ENCODE results near the gene MRPL20.
"Not testable (repeated sequence)": the region's sequence is repeated elsewhere in the genome, so short reads cannot be mapped to it uniquely, and the experiment has no call there.

The MRPL20 gene

DNA sequence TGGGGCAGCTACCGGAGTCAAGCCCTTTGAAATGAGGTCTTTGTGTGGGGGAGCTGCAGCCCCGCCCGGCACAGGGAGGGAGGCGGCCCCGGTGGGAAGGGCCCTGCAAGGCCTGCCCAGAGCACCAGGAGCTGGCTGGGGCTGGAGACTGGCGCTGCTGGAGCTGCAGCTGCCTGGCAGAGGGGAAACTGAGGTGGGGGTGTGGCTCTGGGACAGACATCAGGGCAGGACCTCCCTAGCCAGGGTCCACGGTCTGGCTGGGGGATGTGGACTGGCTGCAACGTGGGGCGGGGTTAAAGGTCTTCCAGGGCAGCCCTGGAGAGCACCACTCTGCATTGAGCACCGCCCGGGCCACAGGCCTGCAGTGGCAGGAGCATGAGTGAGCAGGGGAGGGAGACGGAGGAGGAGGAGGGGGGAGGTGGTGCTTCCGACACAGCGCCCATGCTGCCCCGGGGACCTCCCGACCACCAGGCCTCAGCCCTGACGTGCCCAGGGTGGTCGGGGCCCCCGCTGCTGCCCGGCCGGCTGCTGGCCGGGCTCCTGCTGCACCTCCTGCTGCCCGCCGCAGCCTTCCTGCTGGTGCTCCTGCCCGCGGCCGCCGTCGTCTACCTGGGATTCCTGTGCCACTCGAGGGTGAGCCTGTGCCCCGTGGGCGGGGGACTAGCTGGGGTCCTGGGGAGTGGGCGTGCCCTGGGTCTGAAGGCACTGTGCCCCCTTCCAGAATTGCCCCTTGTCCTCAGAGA is 18.8 kb upstream of the MRPL20 start:
- no peak for DNase-seq

GRCh38 chr1:1425426-1425752 is 18.3 kb upstream of the MRPL20 start:
- no peak for DNase-seq

DNA sequence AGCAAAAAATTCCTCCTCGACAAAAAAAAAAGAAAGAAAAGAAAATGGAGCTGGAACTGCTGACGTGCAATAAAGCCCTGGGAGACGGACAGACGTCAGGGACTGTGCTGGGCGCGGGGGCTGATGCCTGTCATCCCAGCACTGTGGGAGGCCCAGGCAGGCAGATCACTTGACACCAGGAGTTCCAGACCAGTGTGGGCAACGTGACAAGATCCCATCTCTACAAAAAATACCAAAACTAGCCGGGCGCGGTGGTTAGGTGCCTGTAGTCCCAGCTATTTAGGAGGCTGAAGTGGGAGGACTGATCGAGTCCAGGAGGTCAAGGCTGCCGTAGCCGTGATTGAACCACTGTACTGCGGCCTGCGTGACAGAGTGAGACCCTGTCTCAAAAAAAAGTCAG is 17.6 kb upstream of the MRPL20 start:
- no peak for DNase-seq

GRCh38 chr1:1423245-1423597 is 16.1 kb upstream of the MRPL20 start:
- DNase-seq, result no peak

DNA sequence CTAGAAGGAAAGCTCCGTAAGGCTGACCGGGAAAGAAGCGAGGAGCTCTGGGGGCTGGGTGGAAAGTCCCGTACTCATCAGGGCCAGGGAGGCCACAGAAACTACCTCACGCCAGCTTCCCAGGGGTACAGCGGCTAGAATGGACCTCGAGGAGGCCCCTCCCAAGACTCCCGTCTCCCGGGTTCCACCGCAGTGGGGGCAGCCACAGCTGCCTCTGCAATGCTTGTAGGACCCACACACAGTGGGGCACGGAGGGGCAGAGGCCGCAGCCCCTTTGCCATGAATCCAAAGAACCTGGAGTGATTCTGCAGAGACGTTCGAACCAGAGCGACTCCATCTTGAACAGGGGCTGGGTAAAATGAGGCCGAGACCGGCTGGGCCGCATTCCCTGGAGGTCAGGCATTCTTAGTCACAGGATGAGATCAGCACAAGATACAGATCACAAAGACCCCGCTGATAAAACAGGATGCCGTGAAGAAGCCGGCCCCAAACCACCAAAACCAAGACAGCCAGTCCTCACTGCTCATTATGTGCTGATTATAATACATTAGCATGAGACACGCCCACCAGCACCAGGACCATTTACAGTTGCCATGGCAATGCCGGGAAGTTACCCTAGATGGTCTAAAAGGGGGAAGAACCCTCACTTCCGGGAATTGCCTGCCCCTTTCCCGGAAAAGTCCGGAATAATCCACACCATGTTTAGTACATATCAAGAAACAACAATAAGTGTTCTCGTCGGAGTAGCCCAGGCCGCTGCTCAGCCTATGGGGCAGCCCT is 15.6 kb upstream of the MRPL20 start:
- DNase-seq, result peak; percentile 80

DNA sequence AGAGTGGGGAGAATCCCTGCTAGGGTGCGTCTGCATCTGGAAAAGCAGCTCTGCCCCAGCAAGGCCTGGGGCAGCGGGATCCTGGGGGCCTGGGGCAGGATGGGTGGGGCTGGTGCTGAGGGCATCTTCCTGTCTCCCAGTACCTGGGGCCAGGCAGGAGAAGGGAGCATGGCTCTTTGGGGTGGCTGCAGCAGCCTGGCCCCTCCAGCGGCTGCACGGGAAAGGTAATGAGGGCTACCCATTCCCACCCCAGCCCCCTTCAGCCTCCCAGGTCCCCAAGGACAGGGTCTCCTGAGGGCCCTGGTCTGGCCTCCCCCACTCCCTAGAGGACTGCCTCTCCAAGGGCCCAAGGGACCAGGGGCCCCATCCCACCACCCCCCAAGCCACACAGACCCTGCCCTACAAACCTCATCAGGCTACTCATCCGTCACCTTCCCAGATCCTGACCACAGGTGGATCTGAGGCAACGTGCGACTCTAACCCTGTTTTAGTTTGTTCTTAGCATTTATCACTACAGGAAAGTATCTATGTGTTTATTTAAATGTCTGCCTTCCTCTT is 14.9 kb upstream of the MRPL20 start:
- DNase-seq, result no peak

DNA sequence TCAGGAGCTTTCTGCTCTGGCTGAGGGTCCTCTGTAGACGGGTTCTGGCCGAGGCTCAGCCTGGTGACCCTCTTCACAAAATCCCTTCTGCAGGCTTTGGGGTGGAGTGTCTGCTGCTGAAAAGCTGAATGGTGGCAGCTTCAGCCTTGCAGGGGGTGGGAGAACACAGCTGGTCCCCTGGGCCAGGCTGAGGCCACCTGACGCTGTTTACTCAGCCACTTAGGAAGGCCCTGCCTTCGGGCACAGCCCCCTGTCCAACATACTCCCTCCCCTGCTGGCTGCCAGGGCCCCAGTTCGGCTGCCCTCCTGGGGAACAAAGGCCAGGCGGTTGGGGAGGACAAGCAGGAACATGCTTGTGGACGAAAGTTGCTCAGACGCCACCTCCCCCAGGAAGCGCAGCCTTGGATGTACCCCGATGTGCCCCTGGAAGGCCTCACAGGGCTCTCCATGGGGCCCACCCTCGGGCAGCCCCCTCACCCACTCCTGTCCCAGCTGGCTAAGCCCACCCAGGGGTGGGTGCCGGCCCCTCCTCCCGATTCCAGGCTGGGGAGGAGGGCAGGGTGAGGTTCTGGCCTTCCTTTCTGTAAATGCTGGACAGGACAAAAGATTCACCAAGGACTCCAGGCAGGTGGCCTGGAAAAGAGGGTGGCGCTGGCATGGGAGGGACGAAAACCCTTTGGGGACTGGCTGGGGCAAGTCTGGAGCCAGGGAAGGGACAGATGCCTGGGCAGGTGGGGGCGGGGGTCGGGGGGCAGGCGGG is 14.2 kb upstream of the MRPL20 start, which contains the start of gene ANKRD65:
TSS of gene ANKRD65 (minus strand) at position 130 of the 760 bp plus-strand sequence. CDS start 271 bp downstream, outside the sequence.
- no peak for DNase-seq

- DNase-seq, result no peak
These were observed 13.6 kb upstream of the MRPL20 start for GRCh38 chr1:1420654-1421141.

GRCh38 chr1:1419813-1420653 is 12.9 kb upstream of the MRPL20 start:
- DNase-seq, result no peak

DNA sequence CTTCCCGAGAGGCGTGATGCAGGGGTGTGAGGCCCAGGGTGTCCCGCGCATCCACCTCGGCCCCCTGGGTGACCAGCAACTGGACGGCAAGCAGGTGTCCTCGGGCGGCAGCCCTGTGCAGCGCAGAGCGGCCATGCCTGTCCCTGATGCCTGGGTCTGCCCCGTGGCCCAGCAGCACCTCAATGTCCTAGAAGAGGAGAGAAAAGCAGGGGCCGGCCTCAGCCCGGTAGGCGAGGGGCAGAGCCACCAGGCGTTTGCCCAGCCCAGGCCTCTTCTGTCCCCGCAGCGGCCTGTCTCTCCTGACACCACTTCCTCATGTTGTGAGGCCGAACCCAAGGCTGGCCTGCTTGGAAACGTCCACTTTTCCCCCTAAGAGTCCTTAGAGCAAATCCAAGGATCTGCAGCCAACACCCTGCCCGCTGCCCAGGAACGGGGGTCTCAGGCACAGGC is 12.3 kb upstream of the MRPL20 start:
- DNase-seq, result no peak

DNA sequence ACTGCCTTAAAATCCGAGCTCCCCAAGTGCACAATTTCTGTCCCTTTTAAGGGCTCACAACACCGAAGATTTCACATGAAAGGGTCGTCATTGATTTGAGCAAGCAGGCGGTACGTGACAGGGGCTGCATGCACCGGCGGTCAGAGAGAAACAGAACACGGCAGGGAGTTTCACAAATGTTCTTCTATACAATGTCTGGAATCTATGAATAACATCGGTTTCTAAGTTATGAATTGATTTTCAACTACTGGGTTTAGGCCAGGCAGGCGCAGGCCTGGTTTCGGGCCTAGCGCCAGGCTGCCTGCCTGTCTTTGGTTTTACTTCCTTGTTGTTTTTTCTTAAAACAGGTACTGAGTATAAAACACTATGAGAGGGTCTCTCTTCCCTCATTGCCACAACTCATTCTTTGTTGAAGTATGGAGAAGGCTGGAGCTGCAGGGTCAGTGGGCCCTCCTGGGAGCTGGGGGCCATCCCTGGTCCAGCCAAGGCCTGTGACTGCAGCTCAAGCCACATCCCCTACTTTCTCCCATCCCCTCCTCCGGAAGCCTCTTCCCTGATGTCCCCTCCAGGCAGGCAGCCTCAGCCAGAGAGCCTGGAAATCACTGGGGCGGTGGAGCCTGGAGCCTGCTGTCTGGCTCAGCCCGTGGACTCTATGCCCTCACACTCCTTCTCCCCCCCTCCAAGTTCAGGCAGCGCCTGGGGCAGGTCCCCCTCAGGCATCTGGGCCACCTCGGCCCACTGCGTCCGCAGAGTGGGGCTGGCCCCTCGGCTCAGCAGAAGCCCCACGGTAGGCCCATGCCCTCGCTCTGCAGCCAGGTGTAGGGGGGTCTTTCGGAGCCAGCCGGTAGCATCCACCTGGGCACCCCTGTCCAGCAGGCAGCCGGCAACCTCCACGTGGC is 11.6 kb upstream of the MRPL20 start:
- DNase-seq, result no peak

- not testable (repeated sequence) for DNase-seq
These were observed 10.9 kb upstream of the MRPL20 start for GRCh38 chr1:1417825-1418463.

DNA sequence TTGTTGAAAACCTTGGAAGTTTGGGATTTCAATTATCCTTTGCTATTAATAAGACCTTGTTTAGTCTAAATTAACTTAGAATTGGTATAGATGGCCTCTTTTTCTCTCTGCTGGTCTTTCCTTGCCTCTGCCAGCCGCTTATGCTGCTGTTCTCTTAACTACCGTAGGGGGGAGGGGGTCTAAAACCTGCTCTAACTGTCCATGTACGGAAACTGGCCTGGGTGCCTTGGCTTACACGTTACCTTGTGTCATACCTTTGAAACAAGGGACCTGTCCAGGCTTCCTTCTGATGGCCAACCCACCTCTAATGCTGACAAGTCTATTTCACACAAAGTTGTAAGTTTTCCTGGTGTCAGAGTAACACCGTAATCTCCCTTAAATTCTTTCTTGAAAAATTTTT is 10.3 kb upstream of the MRPL20 start:
- DNase-seq, result not testable (repeated sequence)

DNA sequence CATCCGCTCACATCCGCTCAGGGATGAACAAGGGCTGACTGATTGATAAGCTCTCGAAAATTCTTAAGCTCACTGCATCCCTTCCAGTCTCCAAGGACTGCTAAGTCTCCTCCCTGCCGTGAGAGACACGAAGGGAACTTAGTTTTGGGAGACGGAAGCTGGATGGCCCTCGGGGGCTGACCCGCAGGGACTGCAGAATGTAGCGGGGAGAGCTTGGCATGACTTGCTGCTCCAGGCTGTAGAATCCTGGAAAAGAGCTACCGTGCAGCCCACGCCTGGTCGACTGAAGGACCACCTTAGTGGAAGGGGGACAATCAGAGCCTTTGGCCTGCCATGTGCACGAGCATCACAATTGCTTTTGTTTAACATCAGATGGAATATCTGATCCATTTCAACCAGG is 8.7 kb upstream of the MRPL20 start:
- no peak for DNase-seq

- not testable (repeated sequence) for DNase-seq
These were observed 5.3 kb upstream of the MRPL20 start for GRCh38 chr1:1412311-1412902.

DNA sequence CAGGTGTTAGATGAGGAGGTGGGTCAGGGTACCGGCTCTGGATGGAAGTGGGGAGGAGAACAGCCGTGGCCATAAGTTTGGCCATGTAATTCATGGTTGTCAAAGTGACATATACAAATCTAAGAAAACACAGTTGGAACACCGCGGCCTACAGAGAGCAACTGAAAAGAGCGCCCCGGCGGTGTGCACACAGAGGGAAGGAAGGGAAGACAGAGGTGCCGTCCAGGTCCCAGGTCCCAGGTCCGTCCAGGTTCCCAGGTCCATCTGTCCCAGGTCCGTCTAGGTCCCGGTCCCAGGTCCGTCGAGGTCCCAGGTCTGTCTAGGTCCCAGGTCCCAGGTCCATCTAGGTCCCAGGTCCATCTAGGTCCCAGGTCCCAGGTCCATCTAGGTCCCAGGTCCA is 4.5 kb upstream of the MRPL20 start:
- no peak for DNase-seq

GRCh38 chr1:1410238-1410637 is 3.1 kb upstream of the MRPL20 start:
- not testable (repeated sequence) for DNase-seq

- DNase-seq, result no peak
These were observed 684 bp upstream of the MRPL20 start for GRCh38 chr1:1407636-1408318.

- DNase-seq, result no peak
These were observed 832 bp downstream of the MRPL20 start for GRCh38 chr1:1406101-1406820.

All from fibroblast of skin of right quadriceps (primary cell).